GM23248 (cell line): ENCODE results near the gene ATP5PD.
"Not testable (repeated sequence)": the region's sequence is repeated elsewhere in the genome, so short reads cannot be mapped to it uniquely, and the experiment has no call there.

Source experiments
- EZH2 ChIP-seq: fragments of 200-600 bp; sonication (generic); IDR thresholded peaks from 2 replicates; pipeline ENCODE4 v1.6.1; 2018; ENCODE audit warnings: antibody characterized with exemption, mild to moderate bottlenecking; ENCODE audit not compliant: insufficient read depth, poor library complexity, severe bottlenecking
- EZH2phosphoT487 ChIP-seq: fragments of 200-600 bp; sonication (generic); IDR thresholded peaks from 2 replicates; pipeline ENCODE4 v1.6.1; 2018; ENCODE audit warnings: antibody characterized with exemption, moderate library complexity, mild to moderate bottlenecking, low read depth; ENCODE audit not compliant: insufficient read depth

DNA sequence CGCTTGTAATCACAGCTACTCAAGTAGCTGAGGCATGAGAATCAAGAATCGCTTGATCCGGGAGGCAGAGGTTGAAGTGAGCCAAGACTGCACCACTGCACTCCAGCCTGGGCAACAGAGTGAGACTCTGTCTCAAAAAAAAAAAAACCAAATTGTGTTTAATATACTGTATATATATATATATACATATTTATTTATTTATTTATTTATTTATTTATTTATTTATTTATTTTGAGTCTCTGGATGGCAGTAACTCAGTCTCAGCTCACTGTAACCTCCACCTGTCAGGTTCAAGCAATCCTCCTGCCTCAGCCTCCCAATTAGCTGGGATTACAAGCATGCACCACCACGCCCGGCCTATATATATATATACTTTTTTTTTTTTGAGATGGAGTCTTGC lies 26.1 kb upstream of the ATP5PD start:
- TF ChIP-seq EZH2phosphoT487, EZH2: not testable (repeated sequence)
